ENCODE data around the gene CADM1. TPM values are rescaled to one million over a fixed set of nuclear protein-coding genes. Genes with fewer than 3 reads are reported as not detected.
A peak's percentile ranks its signal among the peaks of the same experiment; 100 is the strongest.

The CADM1 gene
- total and polyA plus RNA-seq, 4 donors, result 31.7 to 243 (median 77.9) TPM

DNA sequence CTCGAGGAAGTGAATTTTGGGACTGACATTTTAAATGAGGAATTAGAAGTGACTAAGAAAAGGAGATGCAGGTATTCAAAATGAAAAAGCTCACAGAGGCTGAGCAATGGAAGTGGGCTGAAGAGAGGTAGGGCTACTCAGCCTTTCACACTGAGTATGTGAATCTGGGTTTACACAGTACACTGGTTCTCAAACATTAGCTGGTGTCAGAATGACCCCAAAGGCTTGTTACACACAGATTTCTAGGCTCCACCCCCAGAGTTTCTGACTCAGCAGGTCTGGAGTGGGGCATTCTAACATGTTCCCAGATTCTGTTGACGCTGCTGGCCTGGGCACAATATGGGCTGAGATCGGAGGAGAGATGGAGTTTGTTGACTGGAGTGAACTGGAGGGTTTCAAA is 32.8 kb downstream of the CADM1 start:
- peak; percentile 47 for ATAC-seq (ENCODE audit: insufficient read depth, low FRiP score)
- WGBS, 2 donors, result 57 to 72% methylated on average over 3 of the region's 3 CpGs

DNA sequence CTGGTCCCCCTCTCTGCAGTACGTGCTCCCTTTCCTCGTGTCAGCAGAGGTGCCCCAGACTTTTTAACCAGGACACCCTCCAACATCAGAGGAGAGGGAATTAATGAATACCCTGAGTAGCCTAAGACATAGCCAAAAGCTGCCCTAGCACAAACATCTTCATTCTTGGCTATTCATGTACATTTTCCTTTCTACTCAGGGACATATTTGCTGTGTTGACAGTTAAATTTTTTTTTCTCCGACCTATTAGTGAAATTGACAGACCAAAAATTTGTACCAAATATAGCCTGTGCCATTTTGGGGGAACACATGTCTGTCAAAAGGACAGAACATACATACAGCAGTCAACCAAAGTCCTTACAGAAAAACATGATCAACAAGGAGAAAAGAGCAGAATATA is 33.3 kb downstream of the CADM1 start:
- TF ChIP-seq, protein P1, sequence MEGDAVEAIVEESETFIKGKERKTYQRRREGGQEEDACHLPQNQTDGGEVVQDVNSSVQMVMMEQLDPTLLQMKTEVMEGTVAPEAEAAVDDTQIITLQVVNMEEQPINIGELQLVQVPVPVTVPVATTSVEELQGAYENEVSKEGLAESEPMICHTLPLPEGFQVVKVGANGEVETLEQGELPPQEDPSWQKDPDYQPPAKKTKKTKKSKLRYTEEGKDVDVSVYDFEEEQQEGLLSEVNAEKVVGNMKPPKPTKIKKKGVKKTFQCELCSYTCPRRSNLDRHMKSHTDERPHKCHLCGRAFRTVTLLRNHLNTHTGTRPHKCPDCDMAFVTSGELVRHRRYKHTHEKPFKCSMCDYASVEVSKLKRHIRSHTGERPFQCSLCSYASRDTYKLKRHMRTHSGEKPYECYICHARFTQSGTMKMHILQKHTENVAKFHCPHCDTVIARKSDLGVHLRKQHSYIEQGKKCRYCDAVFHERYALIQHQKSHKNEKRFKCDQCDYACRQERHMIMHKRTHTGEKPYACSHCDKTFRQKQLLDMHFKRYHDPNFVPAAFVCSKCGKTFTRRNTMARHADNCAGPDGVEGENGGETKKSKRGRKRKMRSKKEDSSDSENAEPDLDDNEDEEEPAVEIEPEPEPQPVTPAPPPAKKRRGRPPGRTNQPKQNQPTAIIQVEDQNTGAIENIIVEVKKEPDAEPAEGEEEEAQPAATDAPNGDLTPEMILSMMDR (IDR thresholded peaks at IDR 0.05; ENCODE audit: control extremely low read depth, extremely low read depth), result no peak
- Histone ChIP-seq H3K36me3 (ENCODE audit: control insufficient read depth in 4 of 4, insufficient read depth in 4 of 4, low read length in 4 of 4) (no peaks in the 10 kb centered on the region), H3K9ac (ENCODE audit: insufficient read depth in 1 of 2, low read length in 2 of 2) (no peak overlapping the region), H3K4me3 (no peak overlapping the region), H3K9me3 (ENCODE audit: control insufficient read depth in 4 of 4, insufficient read depth in 3 of 4, low read length in 3 of 4) (no peaks in the 10 kb centered on the region), H3K4me1 (ENCODE audit: control insufficient read depth in 5 of 5, insufficient read depth in 5 of 5, low read length in 5 of 5) (peaks cover 0 to 6% (median 0%) of the 10 kb centered on the region in 5 donors), H3K27ac (ENCODE audit: low read depth in 1 of 2, low read length in 1 of 2) (no peak overlapping the region), H3K27me3 (ENCODE audit: control insufficient read depth in 3 of 3, insufficient read depth in 3 of 3, low read length in 2 of 3) (no peaks in the 10 kb centered on the region)
- DNase-seq, result no peak
- no peak for ATAC-seq (ENCODE audit: insufficient read depth, low FRiP score)
- WGBS, 2 donors, result 86 to 90% methylated on average over 3 of the region's 3 CpGs

More for the DNA sequence above, 32.8 kb downstream of the CADM1 start:
- DNase-seq, result peak; percentile 25 to 36 (median 26)
- Histone ChIP-seq H3K4me1 (ENCODE audit: control insufficient read depth in 5 of 5, insufficient read depth in 5 of 5, low read length in 5 of 5) (peaks cover 0 to 6% (median 0%) of the 10 kb centered on the region in 5 donors), H3K9ac (ENCODE audit: insufficient read depth in 1 of 2, low read length in 2 of 2) (no peak overlapping the region), H3K27me3 (ENCODE audit: control insufficient read depth in 3 of 3, insufficient read depth in 3 of 3, low read length in 2 of 3) (no peaks in the 10 kb centered on the region), H3K4me3 (no peak overlapping the region), H3K27ac (ENCODE audit: low read depth in 1 of 2, low read length in 1 of 2) (no peak overlapping the region), H3K36me3 (ENCODE audit: control insufficient read depth in 4 of 4, insufficient read depth in 4 of 4, low read length in 4 of 4) (no peaks in the 10 kb centered on the region), H3K9me3 (ENCODE audit: control insufficient read depth in 4 of 4, insufficient read depth in 3 of 4, low read length in 3 of 4) (no peaks in the 10 kb centered on the region)
- TF ChIP-seq, protein P1 (IDR thresholded peaks at IDR 0.05; ENCODE audit: control extremely low read depth, extremely low read depth), result no peak

DNA sequence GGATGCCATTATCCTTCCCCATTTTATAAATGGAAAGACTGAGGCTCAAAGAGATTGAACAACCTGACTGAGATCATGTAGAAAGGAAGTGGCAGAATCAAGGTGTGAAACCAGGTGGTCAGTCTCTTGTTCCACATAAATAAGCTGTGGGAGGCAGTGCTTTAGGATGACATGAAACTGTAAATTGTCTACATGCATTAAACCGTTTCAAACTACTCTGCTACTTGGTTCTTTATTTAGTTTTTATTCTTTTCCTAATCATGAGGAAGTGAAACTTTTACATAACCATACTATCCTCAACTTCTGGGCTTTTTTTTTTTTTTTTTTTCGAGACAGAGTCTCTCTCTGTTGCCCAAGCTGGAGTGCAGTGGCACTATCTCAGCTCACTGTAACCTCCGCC is 34.9 kb downstream of the CADM1 start:
- H3K27me3 ChIP-seq (ENCODE audit: control insufficient read depth in 3 of 3, insufficient read depth in 3 of 3, low read length in 2 of 3), result no peaks in the 10 kb centered on the region
- H3K36me3 ChIP-seq (ENCODE audit: control insufficient read depth in 4 of 4, insufficient read depth in 4 of 4, low read length in 4 of 4), result no peaks in the 10 kb centered on the region
- H3K9me3 ChIP-seq (ENCODE audit: control insufficient read depth in 4 of 4, insufficient read depth in 3 of 4, low read length in 3 of 4), result no peaks in the 10 kb centered on the region
- ATAC-seq (ENCODE audit: insufficient read depth, low FRiP score) (no peak), DNase-seq (no peak)
- H3K4me3 ChIP-seq, result no peak overlapping the region
- 61 to 70% methylated on average over 3 of the region's 3 CpGs for WGBS, 2 donors
- peaks cover 0 to 6% (median 0%) of the 10 kb centered on the region in 5 donors for H3K4me1 ChIP-seq (ENCODE audit: control insufficient read depth in 5 of 5, insufficient read depth in 5 of 5, low read length in 5 of 5)
- H3K9ac ChIP-seq (ENCODE audit: insufficient read depth in 1 of 2, low read length in 2 of 2), result no peak overlapping the region
- no peak overlapping the region for H3K27ac ChIP-seq (ENCODE audit: low read depth in 1 of 2, low read length in 1 of 2)
- TF ChIP-seq, protein P1 (IDR thresholded peaks at IDR 0.05; ENCODE audit: control extremely low read depth, extremely low read depth), result no peak

DNA sequence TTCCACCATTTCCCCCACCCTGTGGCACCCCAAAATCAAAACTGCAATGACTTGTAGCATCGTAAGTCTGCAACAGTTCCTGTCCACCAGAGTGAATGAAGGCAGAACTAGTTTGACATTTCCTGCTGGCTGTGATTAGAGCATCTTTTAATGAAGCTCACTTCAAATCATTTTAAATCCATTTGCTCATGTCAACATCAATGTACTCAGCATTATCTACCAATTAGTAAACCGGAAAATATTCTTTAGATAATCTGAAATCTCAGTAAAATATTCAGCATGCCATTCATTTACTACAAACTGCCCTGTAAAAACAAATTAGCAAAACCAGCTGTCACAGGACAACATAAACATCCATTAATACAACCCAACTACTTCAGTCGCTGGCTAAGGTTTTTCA is 38.1 kb downstream of the CADM1 start:
- no peak overlapping the region for H3K27ac ChIP-seq (ENCODE audit: low read depth in 1 of 2, low read length in 1 of 2)
- 82 to 89% methylated on average over 3 of the region's 3 CpGs for WGBS, 2 donors
- H3K9ac ChIP-seq (ENCODE audit: insufficient read depth in 1 of 2, low read length in 2 of 2), result no peak overlapping the region
- TF ChIP-seq, protein P1 (IDR thresholded peaks at IDR 0.05; ENCODE audit: control extremely low read depth, extremely low read depth), result no peak
- H3K4me3 ChIP-seq, result no peak overlapping the region
- H3K4me1 ChIP-seq (ENCODE audit: control insufficient read depth in 5 of 5, insufficient read depth in 5 of 5, low read length in 5 of 5), result peaks cover 0 to under 1% (median 0%) of the 10 kb centered on the region in 5 donors
- no peaks in the 10 kb centered on the region for H3K36me3 ChIP-seq (ENCODE audit: control insufficient read depth in 4 of 4, insufficient read depth in 4 of 4, low read length in 4 of 4)
- no peaks in the 10 kb centered on the region for H3K9me3 ChIP-seq (ENCODE audit: control insufficient read depth in 4 of 4, insufficient read depth in 3 of 4, low read length in 3 of 4)
- no peak for DNase-seq
- H3K27me3 ChIP-seq (ENCODE audit: control insufficient read depth in 3 of 3, insufficient read depth in 3 of 3, low read length in 2 of 3), result no peaks in the 10 kb centered on the region
- no peak for ATAC-seq (ENCODE audit: insufficient read depth, low FRiP score)
